ENCODE results near the gene RHOBTB1.
"Not testable (repeated sequence)": the region's sequence is repeated elsewhere in the genome, so short reads cannot be mapped to it uniquely, and the experiment has no call there.

- TF ChIP-seq CTCF (IDR thresholded peaks at IDR 0.05); REST (IDR thresholded peaks at IDR 0.05; ENCODE audit: insufficient read depth in 1 of 2, low read depth in 2 of 2, low read length in 1 of 2); POLR2AphosphoS5 (IDR thresholded peaks at IDR 0.05; ENCODE audit: low read depth, low read length); TCF7L2 (IDR thresholded peaks at IDR 0.05; ENCODE audit: low read depth, low read length): not testable (repeated sequence)
Observed at GRCh38 chr10:60841227-60841626, 102.8 kb downstream of the RHOBTB1 start.

Data from Panc1 (cell line).